Measurements from ENCODE around the gene KIF13A.

DNA sequence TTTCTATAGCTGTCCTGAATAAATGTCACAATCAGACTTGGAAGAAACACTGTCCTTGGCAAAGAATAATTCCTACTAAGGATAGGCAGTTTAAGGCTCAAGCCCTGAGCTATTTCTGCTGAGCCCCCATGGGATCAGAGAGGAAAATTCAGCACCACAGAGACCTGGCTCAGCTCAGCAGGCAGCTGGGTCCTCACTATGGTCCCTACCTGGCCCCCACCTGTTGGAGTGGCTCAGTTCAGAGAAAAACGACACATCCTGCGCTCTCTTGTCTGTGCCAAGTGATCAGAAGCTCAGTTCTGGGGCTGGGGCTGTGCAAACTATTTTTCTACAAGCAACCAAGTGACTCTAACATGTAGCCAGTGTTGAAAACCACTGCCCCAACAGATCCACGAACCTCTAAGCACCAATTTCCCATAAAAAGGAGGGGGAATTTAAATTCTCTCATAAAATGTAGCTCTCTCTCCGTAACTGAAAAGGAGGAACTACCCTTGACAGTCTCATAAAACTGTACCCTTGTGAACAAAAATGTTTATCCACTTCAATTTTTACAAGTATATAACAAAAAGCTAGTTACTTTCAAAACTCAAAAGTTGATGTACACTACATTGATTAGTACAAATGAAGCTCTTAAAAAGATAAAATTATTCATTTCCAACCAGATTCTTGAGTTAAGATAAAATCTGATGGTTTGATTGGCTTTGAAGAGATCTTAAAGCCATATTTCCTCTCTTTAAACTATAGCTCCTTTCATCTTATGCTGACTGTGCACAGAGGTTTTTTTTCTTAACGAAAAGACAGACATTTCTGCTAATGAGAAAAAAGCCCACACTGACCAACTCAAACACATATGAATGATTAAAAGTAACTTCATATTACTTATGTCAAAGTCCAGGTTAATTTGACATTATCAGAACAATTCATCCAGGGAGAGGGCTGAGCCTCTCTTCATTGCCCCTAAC lies 52.0 kb downstream of the KIF13A start:
- TF ChIP-seq, protein P1, sequence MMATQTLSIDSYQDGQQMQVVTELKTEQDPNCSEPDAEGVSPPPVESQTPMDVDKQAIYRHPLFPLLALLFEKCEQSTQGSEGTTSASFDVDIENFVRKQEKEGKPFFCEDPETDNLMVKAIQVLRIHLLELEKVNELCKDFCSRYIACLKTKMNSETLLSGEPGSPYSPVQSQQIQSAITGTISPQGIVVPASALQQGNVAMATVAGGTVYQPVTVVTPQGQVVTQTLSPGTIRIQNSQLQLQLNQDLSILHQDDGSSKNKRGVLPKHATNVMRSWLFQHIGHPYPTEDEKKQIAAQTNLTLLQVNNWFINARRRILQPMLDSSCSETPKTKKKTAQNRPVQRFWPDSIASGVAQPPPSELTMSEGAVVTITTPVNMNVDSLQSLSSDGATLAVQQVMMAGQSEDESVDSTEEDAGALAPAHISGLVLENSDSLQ (IDR thresholded peaks at IDR 0.05) = no peak
- no peak for TF ChIP-seq POLR2A (IDR thresholded peaks at IDR 0.05; ENCODE audit: low read depth, low read length)
- TF ChIP-seq RCOR1 (conservative IDR thresholded peaks at IDR 0.05; ENCODE audit: low read depth, low read length) = no peak
- TF ChIP-seq, protein P2, sequence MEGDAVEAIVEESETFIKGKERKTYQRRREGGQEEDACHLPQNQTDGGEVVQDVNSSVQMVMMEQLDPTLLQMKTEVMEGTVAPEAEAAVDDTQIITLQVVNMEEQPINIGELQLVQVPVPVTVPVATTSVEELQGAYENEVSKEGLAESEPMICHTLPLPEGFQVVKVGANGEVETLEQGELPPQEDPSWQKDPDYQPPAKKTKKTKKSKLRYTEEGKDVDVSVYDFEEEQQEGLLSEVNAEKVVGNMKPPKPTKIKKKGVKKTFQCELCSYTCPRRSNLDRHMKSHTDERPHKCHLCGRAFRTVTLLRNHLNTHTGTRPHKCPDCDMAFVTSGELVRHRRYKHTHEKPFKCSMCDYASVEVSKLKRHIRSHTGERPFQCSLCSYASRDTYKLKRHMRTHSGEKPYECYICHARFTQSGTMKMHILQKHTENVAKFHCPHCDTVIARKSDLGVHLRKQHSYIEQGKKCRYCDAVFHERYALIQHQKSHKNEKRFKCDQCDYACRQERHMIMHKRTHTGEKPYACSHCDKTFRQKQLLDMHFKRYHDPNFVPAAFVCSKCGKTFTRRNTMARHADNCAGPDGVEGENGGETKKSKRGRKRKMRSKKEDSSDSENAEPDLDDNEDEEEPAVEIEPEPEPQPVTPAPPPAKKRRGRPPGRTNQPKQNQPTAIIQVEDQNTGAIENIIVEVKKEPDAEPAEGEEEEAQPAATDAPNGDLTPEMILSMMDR (IDR thresholded peaks at IDR 0.05 in 2 of 3, conservative IDR thresholded peaks at IDR 0.05 in 1 of 3; ENCODE audit: control insufficient read depth in 2 of 3, extremely low read depth in 1 of 3, insufficient read depth in 1 of 3, low read depth in 3 of 3, low read length in 3 of 3) = no peak
- no peak for TF ChIP-seq JUNB (IDR thresholded peaks at IDR 0.05)
- TF ChIP-seq CBFB (IDR thresholded peaks at IDR 0.05; ENCODE audit: low read depth) = no peak

Data from GM12878 (cell line).